Nasal cavity respiratory epithelium epithelial cell of viscerocranial mucosa (primary cell): ENCODE data around the gene CLEC5A. TPM values are rescaled to one million over a fixed set of nuclear protein-coding genes. Genes with fewer than 3 reads are reported as not detected.

Experiments used
- total RNA-seq: library from RNA; depleted of rRNA; stranded (reverse); fragments of >200 nt; gene quantifications from 2 replicates; pipeline ENCODE4 v1.2.3, GENCODE V29; 2014

CLEC5A gene
- 0.07 TPM in 1 of 2 replicates, not detected in the other for total RNA-seq

DNA sequence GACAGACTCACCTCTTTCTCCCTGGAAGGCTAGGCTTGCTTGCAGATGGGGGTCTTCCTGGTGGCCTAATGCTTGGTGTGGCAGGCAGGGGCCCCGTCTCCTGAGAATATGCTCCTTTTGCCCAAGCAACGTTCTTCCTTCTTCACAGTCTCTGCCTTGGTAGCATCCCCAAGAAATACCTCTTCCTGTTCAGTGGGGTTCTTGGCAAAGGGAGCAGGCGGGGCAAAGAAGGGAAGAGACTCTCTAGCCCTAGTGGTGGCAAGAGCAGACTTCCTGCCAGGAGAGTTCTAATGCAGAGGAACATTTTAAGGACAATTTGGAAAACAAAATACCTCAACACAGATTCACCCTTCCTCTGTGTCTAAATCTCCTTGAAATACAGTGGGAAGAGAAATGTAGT, at the start of gene CLEC5A:
Gene CLEC5A, minus strand, starts transcription at position 179 of the 400 bp plus-strand sequence. CDS start 682 bp downstream, outside the sequence.

DNA sequence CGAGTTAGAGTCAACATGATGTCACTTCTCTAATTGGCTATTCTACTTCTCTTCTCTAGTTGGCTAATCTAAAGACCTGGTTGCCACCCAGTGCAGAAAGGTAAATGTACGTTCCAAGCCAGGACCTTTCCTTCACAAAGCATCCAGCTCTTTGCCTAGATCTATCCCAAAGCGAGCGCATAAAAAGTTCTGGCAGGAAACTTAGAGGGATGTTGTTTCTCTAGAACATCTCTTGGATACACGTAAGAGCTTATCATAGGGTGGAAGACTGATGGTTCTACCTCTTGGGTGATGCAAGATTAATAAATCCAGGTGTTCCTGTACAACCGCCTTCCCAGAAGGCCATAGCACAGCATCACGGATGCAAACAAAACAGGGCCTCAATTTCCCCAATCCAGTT, 26.9 kb upstream of the CLEC5A start, which contains the start of gene TAS2R38:
Gene TAS2R38, minus strand, starts transcription at position 101 of the 400 bp plus-strand sequence. Its CDS starts 84 bp downstream, at position 17.

DNA sequence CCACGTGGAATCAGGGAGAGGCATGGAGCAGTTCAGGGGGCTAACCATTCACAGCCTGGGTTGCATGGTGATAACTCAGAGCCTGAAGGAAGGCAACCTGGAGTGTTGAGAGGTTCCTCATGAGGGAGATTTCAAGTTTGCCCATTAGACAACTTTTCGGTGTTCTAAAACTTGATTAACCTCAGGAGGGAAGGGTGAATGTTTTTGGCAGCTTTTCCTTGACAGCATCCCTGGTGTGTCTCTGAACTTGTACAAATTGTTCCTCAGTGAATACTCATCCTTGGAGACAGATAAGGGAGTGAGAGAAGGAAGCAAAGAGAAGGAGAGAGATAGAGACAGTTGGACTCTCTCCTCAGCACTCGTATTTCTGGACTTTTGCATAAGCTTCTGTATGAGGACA, 30.7 kb downstream of the CLEC5A start, which contains the start of gene OR9A4:
Gene OR9A4, plus strand, starts transcription at position 301 of the 400 bp plus-strand sequence. CDS start 2,477 bp downstream, outside the sequence.

Other genes with a start within 250 kb of the CLEC5A start
- 16.1 and 28.5 TPM in 2 replicates for gene DENND11, start 244.8 kb downstream of the CLEC5A start, total RNA-seq
- under 0.01 and 0.14 TPM in 2 replicates for gene WEE2, start 238.6 kb downstream of the CLEC5A start, total RNA-seq
- gene SSBP1, start 208.6 kb downstream of the CLEC5A start, total RNA-seq, result 116 and 149 TPM in 2 replicates
- gene TAS2R3, start 182.9 kb downstream of the CLEC5A start, total RNA-seq, result 1.0 and 7.8 TPM in 2 replicates
- 1.0 and 6.4 TPM in 2 replicates for gene TAS2R4, start 170.3 kb downstream of the CLEC5A start, total RNA-seq
- gene TAS2R5, start 156.8 kb downstream of the CLEC5A start, total RNA-seq, result 1.0 and 4.4 TPM in 2 replicates
- gene PRSS37, start 105.5 kb downstream of the CLEC5A start, total RNA-seq, result not detected in 2 replicates
- 0.43 TPM in 1 of 2 replicates, not detected in the other for gene OR9A4, start 30.6 kb downstream of the CLEC5A start, total RNA-seq
- gene TAS2R38, start 26.8 kb upstream of the CLEC5A start, total RNA-seq, result not detected in 2 replicates
- under 0.01 and 4.1 TPM in 2 replicates for gene MGAM, start 48.9 kb upstream of the CLEC5A start, total RNA-seq
- 0.21 TPM in 1 of 2 replicates, not detected in the other for gene MGAM2, start 164.7 kb upstream of the CLEC5A start, total RNA-seq